Fibroblast of skin of back (primary cell): ENCODE data around the gene SMAD3.
A peak's percentile ranks its signal among the peaks of the same experiment; 100 is the strongest.

Experiments used
- DNase-seq: peaks from one replicate; pipeline ENCODE4 v3.0.0-alpha.2; 2013

Gene SMAD3

DNA sequence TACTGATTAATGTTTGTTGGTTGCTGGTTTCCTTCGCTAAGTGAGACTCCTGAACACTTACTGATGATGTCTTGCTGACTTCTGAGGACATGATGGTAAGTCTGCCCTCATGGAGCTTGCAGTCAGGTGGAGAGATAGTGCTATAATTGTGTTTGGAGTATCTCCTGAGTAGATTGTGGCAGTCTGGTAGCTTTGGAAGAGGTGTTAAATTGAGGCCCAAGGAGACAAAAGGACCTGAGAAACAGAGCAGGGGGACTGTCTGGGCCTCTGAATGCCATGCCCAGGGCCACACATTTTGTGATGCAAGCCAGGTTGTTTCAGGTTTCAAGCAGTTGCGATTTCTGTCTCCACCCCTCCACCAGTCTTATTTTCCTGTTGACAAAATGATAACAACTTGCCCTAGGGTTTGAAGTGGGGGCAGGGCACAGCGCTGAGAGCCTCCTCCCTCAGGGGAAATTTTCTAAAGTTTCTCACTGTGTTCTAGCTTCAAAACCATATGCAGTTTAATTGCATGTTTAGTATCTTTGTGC, 16.7 kb downstream of the SMAD3 start:
- DNase-seq: no peak

- no peak for DNase-seq
These were observed 17.8 kb downstream of the SMAD3 start for GRCh38 chr15:67083135-67083762.

DNA sequence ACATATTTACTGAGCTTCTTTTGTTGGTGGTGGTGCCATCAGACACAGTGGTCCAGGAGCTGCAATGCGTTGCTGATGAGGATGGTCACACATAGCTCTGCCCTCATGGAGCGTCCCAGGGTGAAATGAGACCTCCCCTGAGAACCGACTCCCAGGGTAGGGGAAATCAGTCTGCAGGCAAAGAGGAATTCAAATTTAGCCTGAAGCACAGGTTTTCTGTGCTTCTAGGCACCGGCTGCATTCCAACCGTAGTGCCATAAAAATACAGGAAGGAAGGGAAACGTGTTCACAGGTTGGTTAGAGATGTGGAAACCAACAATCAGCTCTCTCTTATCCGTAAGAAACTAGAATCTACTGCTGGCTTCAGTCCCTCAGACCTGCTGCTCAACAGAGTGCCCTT, 19.2 kb downstream of the SMAD3 start:
- DNase-seq: no peak

DNA sequence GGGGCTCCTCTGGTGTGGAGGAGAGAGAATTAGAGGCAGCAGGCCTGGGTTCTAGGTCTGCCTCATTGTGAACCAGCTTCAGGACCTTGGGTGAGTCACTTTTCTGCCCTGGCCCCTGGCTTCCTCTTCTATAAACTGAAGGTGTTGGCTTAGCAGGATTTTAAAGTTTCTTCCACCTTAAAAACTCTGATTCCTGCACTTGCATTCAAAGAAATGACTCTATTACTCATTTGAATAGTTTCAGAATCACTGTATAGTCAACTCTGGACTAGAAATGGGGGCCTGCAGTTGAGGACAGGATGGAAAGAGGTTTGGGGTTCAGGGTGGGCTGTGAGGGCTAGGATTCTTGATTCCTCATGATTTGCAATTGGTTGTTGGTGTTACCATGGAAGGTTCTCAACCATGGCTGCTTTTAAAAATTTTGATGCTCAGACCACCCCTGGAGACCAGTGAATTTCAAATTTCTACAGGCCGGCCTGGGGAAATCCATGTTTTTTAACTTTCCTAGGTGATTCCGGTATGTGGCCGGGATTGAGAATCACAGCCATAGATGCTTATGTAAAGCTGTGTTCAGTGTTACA, 19.9 kb downstream of the SMAD3 start:
- DNase-seq: no peak

DNA sequence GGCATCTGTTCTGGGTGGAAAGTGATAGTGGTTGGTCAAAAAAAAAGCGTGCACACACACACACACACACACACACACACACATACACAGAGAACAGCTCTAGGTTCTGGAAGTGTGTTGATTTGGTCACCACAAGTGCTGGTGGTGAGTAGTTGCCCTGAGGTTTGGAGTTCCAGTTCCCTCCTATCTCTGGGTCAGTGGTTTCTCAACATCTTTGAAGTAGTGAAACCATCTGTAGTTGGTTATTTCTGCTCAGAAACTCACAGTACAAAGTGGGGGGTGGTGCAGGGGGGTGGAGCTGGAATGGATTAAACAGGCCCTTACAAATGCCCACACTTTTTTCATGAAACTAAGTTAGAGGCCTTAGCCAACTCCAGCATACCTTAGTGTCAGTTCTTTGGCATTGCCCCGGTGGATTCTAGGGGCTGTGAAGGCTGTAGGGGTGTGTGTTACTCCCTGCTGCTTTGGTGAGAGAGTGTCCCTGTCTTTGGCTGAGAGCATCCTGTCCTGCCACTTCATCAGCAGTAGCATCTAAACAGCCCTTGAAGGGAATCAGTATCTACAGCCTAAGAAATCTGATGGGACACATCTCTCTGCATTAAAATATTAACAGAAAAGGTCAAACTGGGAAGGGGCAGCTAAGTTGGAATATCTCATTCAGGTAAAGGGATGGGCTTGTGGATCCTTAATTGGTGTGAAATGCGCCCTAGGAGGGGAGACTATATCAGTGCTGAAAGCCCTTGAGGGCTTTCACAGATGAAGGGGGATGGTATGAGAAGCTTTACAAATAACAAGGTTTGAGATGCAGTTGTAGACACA, 20.6 kb downstream of the SMAD3 start:
- peak; percentile 81 for DNase-seq

DNA sequence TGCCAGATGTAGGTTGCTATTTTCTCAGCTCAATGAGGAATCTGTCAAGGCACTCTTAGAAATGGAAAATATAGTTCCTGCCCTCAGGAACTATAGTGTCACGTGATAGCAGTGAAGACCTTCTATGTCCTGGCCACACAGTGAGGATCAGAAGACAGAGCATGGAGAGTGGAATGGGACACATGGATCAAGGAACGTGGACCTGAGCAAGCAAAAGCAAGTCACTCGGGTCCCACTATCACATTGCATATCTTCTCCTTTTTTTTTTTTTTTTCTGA, 21.2 kb downstream of the SMAD3 start:
- no peak for DNase-seq

GRCh38 chr15:67087507-67088172, 22.2 kb downstream of the SMAD3 start:
- DNase-seq: no peak

DNA sequence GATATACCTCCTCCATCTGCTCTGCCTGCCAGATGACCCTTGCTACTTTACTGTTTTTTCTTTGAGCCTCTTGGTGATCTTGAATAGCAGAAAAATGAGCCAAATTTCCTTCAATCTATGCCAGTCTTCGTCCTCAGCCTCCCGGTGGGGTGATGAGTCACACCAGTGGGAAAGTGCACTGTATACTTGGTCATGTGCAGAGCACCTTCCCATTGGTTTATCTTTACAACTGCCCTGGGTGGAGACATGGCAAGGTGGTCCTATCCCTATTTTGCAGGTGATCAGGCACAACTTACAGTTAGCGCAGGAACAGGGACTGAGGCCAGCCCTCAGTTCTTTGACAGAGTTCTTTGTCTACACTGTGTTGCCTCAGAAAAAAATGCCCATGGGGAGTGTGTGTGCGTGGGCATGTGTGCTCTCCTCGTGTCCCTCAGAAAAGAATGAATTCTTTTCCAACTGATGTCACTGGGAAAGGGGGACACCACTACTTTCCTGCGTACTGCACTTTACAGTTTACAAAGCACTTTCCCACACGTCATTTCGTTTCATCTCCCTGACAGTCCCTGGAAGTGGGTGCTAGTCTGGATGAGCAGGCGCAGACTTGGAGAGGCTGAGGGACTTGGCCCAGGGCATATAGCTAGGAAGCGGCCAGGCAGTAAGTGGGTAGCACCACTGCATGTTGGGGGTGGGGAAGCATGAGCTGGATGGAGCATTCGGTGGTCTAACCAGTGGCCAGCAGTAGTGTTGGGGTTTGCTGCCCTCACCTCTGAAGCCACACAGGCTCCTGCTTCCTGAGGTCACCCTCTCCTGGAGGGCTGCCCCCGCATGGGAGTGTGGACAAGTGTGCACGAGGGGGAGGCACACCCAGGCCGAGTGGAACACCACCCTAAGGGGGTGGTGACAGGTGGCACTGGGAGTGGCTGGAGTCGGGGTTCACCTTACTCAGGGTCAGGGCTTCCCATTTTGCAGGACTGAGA, 24.1 kb downstream of the SMAD3 start:
- peak; percentile 78 for DNase-seq

DNA sequence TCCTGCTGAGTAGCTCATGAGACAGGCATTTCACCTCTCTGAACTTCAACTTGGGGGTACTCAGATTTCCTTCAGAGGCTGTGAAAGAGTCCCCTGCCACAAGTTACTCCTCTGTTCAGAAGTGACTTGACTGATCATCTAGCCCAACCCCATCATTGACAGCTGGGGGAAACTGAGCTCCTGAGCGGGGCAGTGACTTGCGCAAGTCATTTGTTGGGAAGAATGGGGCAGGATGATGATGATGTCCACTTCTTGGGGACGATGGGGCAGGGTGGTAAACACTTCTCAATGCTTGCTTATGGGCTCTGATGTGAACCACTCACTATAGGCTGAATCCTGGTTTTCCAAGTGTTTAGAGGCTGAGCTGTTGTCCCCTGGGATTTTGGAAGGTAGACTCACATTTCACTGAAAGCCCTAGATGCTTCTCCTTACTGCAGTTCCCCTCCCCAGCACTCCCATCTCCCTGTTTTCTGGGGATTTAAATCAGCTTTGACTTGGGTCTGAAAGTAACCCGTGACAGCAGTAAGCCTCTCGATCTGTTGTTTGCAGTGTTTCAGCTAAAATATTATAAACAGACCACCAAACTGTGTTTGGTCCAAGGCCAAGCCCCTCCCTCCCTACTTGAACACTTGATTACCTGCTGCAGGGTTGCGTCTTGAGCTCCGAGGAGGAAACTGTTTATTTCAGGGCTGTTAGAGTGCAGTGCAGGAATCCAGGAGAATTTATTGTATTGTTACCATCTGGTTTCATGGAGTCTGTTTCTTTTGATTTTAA, 25.1 kb downstream of the SMAD3 start:
- DNase-seq: peak; percentile 73

GRCh38 chr15:67091071-67091979, 25.9 kb downstream of the SMAD3 start:
- peak; percentile 76 for DNase-seq

DNA sequence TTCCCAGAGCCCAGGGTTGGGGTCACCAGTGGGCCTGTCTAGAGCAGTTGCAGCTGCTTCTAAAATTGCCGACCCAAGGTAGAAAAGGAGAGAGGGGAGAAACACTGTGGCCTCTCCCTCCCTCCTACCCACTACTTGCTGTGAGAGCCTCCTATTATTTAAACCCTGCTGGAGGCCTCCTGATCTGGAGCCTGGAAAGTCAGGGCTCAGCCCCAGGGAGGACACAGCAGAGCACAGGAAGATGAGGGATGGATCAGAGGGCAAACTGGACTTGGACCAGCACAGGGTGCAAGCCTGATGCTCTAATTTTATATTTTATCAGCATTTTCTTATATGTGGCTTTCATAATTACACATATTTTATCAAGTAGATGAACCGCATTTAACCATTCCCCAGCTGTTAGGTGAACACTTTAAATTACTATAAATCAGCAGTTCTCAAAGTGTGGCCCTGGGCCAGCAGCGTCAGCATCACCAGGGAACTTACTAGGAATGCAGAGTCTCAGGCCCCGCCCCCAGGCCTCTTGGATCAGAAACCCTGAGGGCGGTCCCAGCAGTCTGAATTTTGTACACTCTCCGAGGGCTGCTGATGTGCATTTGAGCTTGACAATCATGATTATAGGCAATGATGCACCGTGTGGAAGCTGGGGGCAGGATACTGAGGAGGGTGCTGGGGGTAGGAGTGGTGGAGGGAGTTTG, 26.7 kb downstream of the SMAD3 start:
- no peak for DNase-seq

- no peak for DNase-seq
These were observed 27.5 kb downstream of the SMAD3 start for GRCh38 chr15:67092752-67093503.

DNA sequence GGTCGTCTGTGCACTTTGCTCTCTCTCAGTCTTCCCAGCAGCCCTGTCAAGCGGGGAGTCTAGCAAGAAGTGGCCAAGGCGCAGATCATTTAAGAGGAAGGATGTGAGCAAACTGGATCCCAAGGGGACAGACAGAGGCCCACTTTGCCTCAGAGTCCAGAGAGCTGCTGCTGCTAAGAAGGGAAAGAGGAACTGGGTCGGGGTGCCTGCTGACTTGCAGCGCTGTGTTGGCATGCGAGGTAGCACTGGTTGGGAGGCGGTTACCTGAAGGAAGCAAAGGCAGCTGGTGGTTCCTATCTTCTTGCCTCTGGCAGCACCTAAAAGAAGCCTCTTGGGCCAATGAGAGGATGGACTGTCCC, 28.1 kb downstream of the SMAD3 start:
- no peak for DNase-seq

- no peak for DNase-seq
These were observed 28.8 kb downstream of the SMAD3 start for GRCh38 chr15:67094001-67094826.

DNA sequence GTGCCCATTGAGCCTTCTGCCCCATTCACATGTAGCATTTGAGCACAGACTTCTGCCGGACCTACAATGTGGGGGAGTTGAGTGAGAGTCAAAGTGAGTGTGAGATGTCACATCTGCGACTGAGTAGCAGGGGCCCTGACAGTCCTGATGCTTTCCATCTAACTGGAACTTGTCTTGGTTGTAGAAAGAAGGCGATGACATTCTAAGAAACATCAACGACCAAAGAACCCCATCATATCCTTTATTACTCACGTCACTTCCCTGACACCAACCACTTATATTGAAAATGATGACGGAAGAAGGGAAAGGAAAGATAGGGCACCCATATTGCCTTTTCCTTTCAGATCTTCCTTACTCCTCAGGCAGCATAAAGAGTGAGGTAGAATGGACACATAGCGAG, 30.5 kb downstream of the SMAD3 start:
- no peak for DNase-seq

DNA sequence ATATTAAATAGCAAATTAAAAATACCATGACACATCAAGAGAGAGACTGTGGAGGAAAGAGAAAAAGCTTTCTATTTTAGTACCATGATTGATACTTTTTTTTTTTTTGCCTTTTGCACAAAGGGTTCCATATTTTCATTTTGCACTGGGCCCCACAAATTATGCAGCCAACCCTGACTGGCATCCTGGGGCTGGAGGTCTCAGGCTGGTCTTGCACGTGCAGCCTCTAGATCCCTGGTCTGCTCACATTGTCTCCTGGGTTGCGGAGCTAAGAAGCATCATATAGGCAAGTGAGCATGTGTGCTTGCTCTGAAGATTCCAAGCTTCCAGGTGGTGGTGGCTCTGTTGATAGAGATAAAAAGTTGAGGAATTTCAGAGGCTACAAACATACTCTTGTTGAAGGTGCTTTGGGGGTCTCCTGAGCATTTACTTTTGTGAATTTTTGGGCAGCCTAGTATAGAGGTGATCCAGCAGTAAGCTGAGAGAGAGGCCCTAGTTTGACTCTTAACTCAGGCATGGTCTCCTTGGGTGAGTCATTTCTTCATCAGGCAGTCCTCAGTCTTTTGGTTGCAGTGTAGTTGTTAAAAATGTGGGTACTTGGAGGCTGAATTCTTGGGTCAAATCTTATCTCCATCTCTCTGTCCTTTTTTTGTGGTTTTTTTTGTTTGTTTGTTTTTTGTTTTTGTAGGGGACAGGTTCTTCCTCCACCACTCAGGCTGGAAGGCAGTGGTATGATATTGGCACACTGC, 31.3 kb downstream of the SMAD3 start:
- DNase-seq: peak; percentile 72

- DNase-seq: no peak
These were observed 32.0 kb downstream of the SMAD3 start for GRCh38 chr15:67097424-67097823.
